Measurements from ENCODE around the gene MMP20. TPM values are rescaled to one million over a fixed set of nuclear protein-coding genes. Genes with fewer than 3 reads are reported as not detected.

MMP20 gene
- total and polyA plus RNA-seq, 4 donors = not detected

- ATAC-seq (ENCODE audit: insufficient read depth, low FRiP score) (no peak), DNase-seq (no peak)
- H3K27me3 ChIP-seq (ENCODE audit: control insufficient read depth in 3 of 3, insufficient read depth in 3 of 3, low read length in 2 of 3) = no peaks in the 10 kb centered on the region
Measured at GRCh38 chr11:102546427-102546826, 78.7 kb downstream of the MMP20 start.

DNA sequence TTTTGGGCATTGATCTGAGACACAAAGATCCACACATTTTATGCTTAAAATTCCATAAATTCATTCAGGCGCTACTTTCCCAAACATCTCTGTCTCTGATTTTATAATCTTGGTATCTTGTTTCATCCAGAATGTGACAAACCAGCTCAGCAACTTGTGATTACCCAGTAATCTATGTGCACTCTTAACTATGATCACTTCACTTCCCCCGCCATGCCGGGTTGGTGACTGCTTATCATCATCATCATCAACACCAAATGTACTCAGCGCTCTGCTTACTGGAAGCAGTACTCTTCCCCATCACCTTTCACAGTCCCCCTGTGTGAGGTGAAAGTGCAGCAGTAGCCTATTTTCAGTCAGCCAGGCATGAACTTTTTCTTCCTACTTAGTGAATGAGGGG, 79.4 kb downstream of the MMP20 start:
- Histone ChIP-seq H3K27ac (ENCODE audit: low read depth in 1 of 2, low read length in 1 of 2) (no peak overlapping the region), H3K4me3 (no peak overlapping the region)
- ATAC-seq (ENCODE audit: insufficient read depth, low FRiP score) = no peak

More at GRCh38 chr11:102546427-102546826, 78.7 kb downstream of the MMP20 start:
- Histone ChIP-seq H3K27ac (ENCODE audit: low read depth in 1 of 2, low read length in 1 of 2) (no peak overlapping the region), H3K4me1 (ENCODE audit: control insufficient read depth in 5 of 5, insufficient read depth in 5 of 5, low read length in 5 of 5) (peaks cover 0 to 6% (median 0%) of the 10 kb centered on the region in 5 donors), H3K9ac (ENCODE audit: insufficient read depth in 1 of 2, low read length in 2 of 2) (no peak overlapping the region), H3K9me3 (ENCODE audit: control insufficient read depth in 4 of 4, insufficient read depth in 3 of 4, low read length in 3 of 4) (no peaks in the 10 kb centered on the region), H3K36me3 (ENCODE audit: control insufficient read depth in 4 of 4, insufficient read depth in 4 of 4, low read length in 4 of 4) (no peaks in the 10 kb centered on the region), H3K4me3 (no peak overlapping the region)
- WGBS, 2 donors = 70 to 85% methylated on average over 4 of the region's 4 CpGs
- TF ChIP-seq CTCF (IDR thresholded peaks at IDR 0.05; ENCODE audit: control extremely low read depth, extremely low read depth) = no peak

DNA sequence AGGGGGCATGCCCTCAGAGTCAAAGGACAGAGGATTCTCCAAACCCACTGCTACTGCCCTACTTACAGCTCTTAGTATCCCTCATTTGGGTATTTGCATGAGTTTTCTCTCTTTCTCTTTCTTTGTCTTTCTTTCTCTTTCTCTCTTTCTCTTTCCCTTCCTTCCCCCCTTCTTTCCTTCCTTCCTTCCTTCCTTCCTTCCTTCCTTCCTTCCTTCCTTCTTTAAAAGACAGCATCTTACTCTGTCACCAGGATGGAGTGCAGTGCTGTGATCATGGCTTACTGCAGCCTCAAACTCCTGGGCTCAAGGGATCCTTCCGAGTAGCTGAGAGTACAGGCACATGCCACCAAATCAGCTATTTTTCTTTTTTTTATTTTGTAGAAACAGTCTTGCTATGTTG, 80.5 kb downstream of the MMP20 start:
- Histone ChIP-seq H3K9ac (ENCODE audit: insufficient read depth in 1 of 2, low read length in 2 of 2) (no peak overlapping the region), H3K27ac (ENCODE audit: low read depth in 1 of 2, low read length in 1 of 2) (no peak overlapping the region), H3K9me3 (ENCODE audit: control insufficient read depth in 4 of 4, insufficient read depth in 3 of 4, low read length in 3 of 4) (no peaks in the 10 kb centered on the region), H3K36me3 (ENCODE audit: control insufficient read depth in 4 of 4, insufficient read depth in 4 of 4, low read length in 4 of 4) (no peaks in the 10 kb centered on the region), H3K4me1 (ENCODE audit: control insufficient read depth in 5 of 5, insufficient read depth in 5 of 5, low read length in 5 of 5) (peaks cover 0 to 1% (median 0%) of the 10 kb centered on the region in 5 donors), H3K4me3 (no peak overlapping the region), H3K27me3 (ENCODE audit: control insufficient read depth in 3 of 3, insufficient read depth in 3 of 3, low read length in 2 of 3) (no peaks in the 10 kb centered on the region)
- DNase-seq (no peak), ATAC-seq (ENCODE audit: insufficient read depth, low FRiP score) (no peak)
- 91 to 100% methylated on average over 1 of the region's 1 CpG for WGBS, 2 donors
- TF ChIP-seq CTCF (IDR thresholded peaks at IDR 0.05; ENCODE audit: control extremely low read depth, extremely low read depth) = no peak

More for the DNA sequence above, 79.4 kb downstream of the MMP20 start:
- H3K27me3 ChIP-seq (ENCODE audit: control insufficient read depth in 3 of 3, insufficient read depth in 3 of 3, low read length in 2 of 3) = no peaks in the 10 kb centered on the region
- H3K4me1 ChIP-seq (ENCODE audit: control insufficient read depth in 5 of 5, insufficient read depth in 5 of 5, low read length in 5 of 5) = peaks cover 0 to 1% (median 0%) of the 10 kb centered on the region in 5 donors
- H3K36me3 ChIP-seq (ENCODE audit: control insufficient read depth in 4 of 4, insufficient read depth in 4 of 4, low read length in 4 of 4) = no peaks in the 10 kb centered on the region
- H3K9ac ChIP-seq (ENCODE audit: insufficient read depth in 1 of 2, low read length in 2 of 2) = no peak overlapping the region
- no peaks in the 10 kb centered on the region for H3K9me3 ChIP-seq (ENCODE audit: control insufficient read depth in 4 of 4, insufficient read depth in 3 of 4, low read length in 3 of 4)
- 72 to 83% methylated on average over 4 of the region's 4 CpGs for WGBS, 2 donors
- TF ChIP-seq CTCF (IDR thresholded peaks at IDR 0.05; ENCODE audit: control extremely low read depth, extremely low read depth) = no peak
- no peak for DNase-seq

DNA sequence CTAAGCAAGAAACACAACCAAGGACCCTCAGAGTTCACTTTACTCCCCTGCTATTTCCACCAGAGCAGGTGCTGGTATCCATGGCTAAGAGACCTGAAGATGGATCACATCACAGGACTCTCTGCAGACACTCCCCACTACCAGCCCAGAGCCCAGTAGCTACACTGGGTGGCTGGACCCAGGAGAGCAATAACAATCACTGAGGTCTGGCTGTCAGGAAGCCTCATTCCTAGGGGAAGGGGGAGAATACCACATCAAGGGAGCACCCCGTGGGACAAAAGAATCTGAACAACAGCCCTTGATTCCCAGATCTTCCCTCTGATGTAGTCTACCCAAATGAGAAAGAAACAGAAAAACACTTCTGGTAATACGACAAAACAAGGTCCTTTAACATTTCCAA, 85.6 kb downstream of the MMP20 start:
- Histone ChIP-seq H3K4me3 (no peak overlapping the region), H3K27me3 (ENCODE audit: control insufficient read depth in 3 of 3, insufficient read depth in 3 of 3, low read length in 2 of 3) (no peaks in the 10 kb centered on the region), H3K9me3 (ENCODE audit: control insufficient read depth in 4 of 4, insufficient read depth in 3 of 4, low read length in 3 of 4) (no peaks in the 10 kb centered on the region), H3K4me1 (ENCODE audit: control insufficient read depth in 5 of 5, insufficient read depth in 5 of 5, low read length in 5 of 5) (no peaks in the 10 kb centered on the region), H3K27ac (ENCODE audit: low read depth in 1 of 2, low read length in 1 of 2) (no peak overlapping the region), H3K9ac (ENCODE audit: insufficient read depth in 1 of 2, low read length in 2 of 2) (no peak overlapping the region), H3K36me3 (ENCODE audit: control insufficient read depth in 4 of 4, insufficient read depth in 4 of 4, low read length in 4 of 4) (no peaks in the 10 kb centered on the region)
- no peak for DNase-seq
- 89% methylated on average over 2 of the region's 2 CpGs for WGBS, 2 donors
- TF ChIP-seq CTCF (IDR thresholded peaks at IDR 0.05; ENCODE audit: control extremely low read depth, extremely low read depth) = no peak
- ATAC-seq (ENCODE audit: insufficient read depth, low FRiP score) = no peak
